Adrenal gland (tissue), 5 donors: Measurements from ENCODE around the gene WIPI1.

Experiments used
- CTCF ChIP-seq, 6 experiments: fragments of 450-650 bp in 4 of 6; fragments of 200-600 bp in 2 of 6; sonication (generic) in 1 of 6; IDR thresholded peaks; 1 replicate in 5 of 6; 2 replicates in 1 of 6; pipeline versions ENCODE4 v1.5.1 to v1.8.0; 2016 to 2021; ENCODE audit warnings: antibody characterized with exemption in 6 of 6, mild to moderate bottlenecking in 2 of 6, moderate library complexity in 1 of 6
- POLR2A ChIP-seq, 2 donors: fragments of 450-650 bp; IDR thresholded peaks; one replicate each; pipeline ENCODE4 v1.6.1; 2017; ENCODE audit warnings: antibody characterized with exemption in 2 of 2, mild to moderate bottlenecking in 2 of 2, moderate library complexity in 1 of 2
- donor health status: DM: no; HTN: no; CAD: no.

- TF ChIP-seq CTCF (IDR thresholded peaks at IDR 0.05) (no peak), POLR2A (IDR thresholded peaks at IDR 0.05) (no peak)
Measured at GRCh38 chr17:68445671-68446070, 11.6 kb downstream of the WIPI1 start.
